HG02943 (cell line): ENCODE data around the gene FOXO3.
"Not testable (repeated sequence)": the region's sequence is repeated elsewhere in the genome, so short reads cannot be mapped to it uniquely, and the experiment has no call there.

Experiments used
- ATAC-seq: cut with Tn5 transposase; IDR thresholded peaks from one replicate; pipeline ENCODE4 v1.9.1; 2021; ENCODE audit warnings: mild to moderate bottlenecking, low read depth, moderate library complexity; ENCODE audit not compliant: unreplicated experiment

The FOXO3 gene

DNA sequence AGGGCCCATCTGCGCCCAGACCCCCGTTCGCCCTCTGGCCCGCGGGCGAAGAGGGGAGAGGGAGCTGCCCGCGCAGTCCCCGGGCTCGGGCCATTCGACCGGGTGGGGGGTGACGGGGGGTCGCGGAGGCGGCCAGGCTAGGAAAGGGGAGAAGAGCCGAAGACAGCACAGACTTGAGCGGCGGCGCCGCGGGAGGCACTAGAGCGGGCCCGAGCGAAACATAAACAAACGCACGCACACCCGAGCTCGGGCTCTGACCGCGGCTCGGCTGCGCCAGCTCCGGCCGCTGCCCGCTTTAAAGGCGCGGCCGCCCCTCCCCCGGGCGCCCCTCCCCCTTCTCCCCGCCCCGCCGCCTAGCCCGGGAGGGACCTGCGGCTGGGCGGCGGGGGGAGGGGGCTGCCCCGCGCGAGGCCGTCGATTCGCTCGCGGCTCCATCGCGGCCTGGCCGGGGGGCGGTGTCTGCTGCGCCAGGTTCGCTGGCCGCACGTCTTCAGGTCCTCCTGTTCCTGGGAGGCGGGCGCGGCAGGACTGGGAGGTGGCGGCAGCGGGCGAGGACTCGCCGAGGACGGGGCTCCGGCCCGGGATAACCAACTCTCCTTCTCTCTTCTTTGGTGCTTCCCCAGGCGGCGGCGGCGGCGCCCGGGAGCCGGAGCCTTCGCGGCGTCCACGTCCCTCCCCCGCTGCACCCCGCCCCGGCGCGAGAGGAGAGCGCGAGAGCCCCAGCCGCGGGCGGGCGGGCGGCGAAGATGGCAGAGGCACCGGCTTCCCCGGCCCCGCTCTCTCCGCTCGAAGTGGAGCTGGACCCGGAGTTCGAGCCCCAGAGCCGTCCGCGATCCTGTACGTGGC is at the start of gene FOXO3:
TSS of gene FOXO3 (plus strand) at position 455 of the 846 bp plus-strand sequence. CDS start at position 747, 292 bp downstream.
- no peak for ATAC-seq

GRCh38 chr6:108518714-108519576 is 41.8 kb upstream of the FOXO3 start:
- no peak for ATAC-seq

- no peak for ATAC-seq
Observed at GRCh38 chr6:108521616-108522107, 39.1 kb upstream of the FOXO3 start.

- no peak for ATAC-seq
Observed at GRCh38 chr6:108523697-108524096, 37.0 kb upstream of the FOXO3 start.

DNA sequence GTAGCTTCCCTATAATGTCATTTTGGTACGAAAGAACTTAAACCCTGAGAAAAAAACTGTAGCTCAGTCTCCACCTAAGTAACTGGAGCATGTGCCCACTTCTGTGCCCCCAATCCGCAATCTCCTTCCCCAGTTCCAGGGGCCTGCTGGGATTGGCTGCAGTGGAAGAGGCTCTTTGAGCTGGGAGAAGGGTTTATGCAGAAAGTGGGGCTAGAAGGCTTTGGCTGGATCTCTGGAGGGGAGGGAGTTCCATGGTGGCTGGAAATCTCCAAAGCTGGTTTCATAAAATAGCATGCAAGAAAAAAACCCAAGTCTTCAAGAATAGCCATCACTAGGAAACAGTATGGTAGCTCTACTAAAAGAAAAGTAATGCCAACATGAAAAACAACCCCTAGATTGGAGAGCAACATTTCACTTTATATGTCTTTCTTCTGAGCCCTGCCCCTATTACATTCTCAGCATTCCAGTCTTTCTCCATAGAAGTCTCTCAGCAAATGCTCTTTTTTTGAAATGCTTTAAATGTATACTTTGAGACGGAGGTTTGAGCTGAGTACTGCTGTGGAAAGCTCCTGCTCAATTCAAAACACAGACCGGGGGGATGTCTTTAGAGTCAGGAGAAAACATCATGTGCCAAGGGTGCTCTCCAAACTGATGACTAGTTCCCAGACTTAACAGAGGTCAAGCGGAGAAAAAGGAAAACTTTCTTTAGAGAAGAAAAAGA is 36.0 kb upstream of the FOXO3 start:
- no peak for ATAC-seq

GRCh38 chr6:108526739-108527174 is 34.0 kb upstream of the FOXO3 start:
- no peak for ATAC-seq

DNA sequence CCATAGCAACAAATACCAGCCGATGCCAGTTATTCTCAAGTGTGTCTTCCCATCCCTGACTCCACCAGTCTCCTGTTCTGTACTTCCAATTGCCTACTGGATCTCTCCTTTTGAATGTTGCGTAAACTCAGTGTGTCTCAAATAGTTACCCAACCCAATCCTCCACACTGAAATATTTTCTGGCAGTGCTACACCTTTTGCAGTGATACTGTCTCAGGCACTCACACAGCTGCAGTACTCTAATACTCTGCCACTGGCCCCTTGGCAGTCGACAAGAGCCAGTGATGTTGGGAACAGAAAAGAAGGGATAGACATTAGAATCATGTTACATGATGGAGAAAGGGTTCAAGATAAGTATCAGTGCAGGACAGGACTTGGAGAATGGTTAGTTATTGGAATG is 31.8 kb upstream of the FOXO3 start:
- ATAC-seq = no peak

DNA sequence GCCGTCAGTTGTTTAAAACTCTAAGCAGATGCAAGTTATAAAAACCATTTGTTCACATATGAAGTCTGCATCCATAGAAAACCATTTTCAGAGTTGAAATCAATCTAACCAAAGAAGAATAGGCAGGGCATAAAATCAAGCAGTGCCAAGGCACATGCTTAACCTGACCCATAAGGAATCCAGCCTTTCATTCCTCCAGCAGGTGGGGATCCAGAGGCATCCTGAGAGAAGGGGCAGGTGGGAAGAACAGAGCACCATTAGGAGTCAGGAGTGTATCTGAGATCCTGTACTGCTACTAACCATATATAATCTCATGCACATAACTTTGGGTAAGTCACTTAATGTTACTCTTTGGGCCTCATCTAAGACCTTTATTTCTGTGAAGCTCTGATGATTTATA is 29.4 kb upstream of the FOXO3 start:
- no peak for ATAC-seq

DNA sequence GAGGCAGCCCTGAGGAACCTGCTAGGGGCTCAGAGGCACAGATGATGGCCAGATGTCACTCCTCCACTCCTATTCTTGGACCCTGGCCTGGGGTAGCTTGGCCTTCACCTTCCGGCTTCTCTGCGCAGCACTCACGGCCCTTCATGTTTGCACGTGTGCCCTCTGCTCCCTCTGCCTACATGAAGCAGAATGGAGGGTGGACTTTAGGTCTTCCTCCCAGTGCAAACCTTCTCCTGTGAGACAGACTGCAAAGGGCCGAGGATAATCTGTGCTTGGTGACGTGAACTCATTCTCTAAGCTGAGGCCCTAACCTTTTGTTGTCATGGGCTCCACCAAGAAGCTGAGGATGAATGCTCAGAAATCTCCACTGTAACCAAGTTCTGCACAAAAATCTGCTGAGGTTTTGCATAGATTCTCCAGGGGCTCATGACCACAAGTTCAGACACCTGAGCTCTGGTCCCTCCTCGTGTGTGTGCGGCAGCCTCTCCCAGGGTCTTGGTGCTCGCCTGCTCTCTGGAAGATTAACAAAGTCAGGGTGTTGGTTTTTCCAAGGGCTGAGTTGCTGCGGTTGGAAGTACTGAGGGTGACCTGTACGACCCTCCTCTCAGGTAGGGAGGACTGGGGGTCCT is 25.5 kb upstream of the FOXO3 start:
- no peak for ATAC-seq

- ATAC-seq = not testable (repeated sequence)
Observed at GRCh38 chr6:108535920-108536535, 24.7 kb upstream of the FOXO3 start.

DNA sequence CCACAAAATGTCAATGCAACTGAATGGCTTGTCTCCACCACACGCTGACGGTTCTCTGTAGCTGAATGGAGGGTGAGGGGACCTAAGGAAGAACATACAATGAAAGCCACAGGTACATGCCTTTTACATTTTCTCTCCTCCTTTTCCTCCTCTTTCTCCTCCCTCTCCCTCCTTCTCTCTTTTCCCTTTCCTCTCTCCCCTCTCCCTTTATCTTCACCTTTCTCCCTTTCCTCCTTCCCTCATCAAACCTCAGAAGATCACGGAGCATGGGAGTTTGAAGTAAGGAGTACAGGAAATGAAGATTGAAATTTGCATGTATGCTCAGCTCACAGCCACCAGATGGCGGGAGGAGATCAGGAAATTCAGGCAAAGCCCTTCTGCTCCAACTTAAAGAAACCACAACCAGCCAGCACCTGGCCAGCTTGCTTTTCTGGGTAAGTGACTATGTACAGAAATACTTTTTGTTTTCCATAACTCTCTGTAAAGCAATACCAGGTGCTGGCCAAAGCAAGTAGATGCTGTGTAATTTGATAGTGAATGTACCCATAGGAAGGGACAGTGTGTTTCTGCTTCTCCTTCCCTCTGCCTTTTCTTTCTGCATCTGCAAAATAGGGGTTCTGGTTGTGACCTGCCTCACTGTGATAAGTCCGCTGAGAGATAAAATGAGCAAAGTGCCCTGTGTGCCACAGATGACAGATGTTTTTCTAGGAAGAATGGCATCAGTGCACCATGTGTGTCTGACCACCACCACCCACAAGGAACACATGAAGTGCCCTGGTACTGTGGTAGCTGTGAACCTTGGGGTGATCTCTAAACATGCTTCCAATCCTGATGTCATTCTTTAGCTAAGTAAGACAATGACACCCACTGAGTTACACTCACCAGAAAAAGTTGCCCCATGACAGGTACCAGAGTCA is 18.6 kb upstream of the FOXO3 start:
- no peak for ATAC-seq

DNA sequence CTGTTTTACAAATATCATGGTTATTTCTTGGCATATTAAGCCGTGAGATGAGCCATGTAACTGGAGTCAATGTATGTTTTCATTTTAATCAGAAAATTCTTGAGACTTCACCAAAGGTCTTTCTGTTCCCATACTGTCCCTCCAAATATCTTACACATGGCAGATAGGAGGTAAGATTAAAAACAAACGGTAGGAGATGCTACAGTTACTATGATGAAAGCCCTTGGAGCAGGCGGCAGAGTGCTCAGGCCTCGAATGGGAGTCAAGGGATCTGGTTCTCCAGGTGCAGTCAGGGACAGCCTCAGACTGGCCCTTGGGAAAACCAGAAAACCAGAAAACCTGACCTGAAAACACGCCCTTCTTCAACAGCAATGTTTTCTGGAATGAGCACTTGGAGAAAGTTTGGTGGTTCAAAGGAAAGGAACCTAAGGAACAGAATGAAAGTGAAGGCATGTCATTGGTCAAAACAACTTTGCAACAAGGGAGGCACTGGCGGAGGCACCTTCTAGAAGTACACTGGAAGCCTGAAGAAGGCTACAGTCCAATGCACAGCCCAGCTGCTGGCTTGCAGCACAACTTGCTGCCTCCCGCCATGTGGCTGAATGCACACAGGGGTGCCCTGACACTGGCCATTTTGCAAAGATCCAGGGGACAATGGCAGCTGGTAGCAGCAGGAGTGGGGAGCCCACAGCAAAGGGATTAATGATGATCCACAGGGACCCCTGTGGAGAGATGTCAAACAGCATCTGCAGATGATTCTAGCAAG is 17.4 kb upstream of the FOXO3 start:
- no peak for ATAC-seq

DNA sequence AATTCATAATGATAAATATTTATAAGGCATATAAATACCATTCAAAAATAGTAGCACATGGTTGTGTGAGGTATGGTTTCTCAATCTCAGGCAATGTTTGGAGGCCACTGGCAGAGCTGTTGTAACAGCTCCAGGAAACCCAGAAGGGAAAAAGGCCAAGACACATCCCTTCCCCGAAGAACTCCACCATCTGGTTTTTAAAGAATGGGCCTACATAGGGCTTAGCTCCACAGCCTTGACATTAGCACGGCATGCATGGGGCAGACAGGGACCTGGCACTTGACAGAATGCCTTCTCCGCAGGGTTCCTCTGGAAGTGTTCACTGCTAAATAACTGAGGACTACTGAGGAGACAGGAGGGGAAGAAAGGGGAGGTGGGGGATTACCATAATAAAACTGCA is 16.1 kb upstream of the FOXO3 start:
- ATAC-seq = no peak

DNA sequence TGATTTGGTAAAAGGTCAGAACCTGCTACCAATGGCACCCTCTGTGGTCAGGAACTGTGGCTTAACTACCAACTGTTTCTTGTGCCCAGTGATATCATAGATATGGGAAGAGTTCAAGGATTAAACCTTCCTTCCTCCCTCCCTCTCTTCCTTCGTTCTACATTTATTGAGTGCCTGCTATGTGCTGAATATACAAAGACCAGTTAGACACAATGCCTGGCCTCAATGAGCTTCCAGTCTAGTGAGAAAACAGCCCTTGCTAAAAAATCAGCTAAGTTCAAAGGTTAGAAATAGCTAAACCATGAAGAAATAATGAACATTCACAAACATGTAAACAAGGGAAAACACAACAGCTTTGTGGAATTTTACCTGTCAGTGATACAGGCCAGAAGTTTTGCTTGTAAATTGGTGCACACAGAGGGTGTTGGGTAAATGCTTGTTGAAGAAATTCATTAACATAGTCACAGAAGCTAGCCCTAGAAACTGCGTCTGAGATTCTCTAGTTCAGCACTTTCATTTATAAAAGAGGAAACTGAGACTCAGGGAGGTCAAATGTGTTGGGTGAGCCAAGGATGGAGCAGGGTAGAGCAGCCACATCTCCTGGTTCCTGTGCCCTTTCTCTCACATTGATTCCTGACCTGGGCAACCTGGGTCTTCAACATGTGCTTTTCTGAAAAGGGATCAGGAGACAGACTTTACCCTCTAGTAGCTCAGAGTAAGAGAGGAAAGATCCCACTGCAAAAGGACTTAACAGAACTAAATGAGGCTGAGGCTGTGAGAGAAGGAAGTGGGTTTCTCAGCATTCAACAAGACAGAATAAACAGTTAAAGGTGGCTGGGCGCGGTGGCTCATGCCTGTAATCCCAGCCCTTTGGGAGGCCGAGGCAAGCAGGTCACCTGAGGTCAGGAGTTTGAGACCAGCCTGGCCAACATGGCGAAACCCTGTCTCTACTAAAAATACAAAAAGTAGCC is 14.4 kb upstream of the FOXO3 start:
- no peak for ATAC-seq

GRCh38 chr6:108549241-108549640 is 11.5 kb upstream of the FOXO3 start:
- no peak for ATAC-seq

DNA sequence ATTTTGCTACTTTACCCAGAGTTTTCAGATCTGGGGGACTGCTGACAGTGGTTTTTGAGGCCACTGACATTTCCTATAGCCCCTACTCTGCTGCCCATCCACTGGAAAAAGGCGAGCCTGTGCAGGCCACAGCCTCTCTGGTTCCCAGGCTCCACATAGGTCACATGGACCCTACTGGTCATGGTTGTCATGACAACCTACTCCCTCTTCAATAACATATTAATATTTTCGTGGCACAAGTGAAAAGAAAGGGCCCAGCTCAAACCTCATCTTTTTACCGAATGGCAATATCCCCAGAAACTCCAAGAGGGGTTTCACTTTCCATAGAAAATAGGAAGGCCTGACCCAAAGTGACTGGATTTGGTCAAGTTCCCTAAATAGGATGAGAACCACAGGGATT is 11.0 kb upstream of the FOXO3 start:
- no peak for ATAC-seq

GRCh38 chr6:108550256-108550655 is 10.5 kb upstream of the FOXO3 start:
- no peak for ATAC-seq
